ENCODE measurements around the gene TCF19. TPM values are rescaled to one million over a fixed set of nuclear protein-coding genes. Genes with fewer than 3 reads are reported as not detected.

Gene TCF19
- total RNA-seq (2022; extraction: Qiagen RNA extraction) = 13.3 to 15.2 TPM (median 14.2 TPM) in 5 replicates

GRCh38 chr6:31158140-31158862 is at the start of gene TCF19:
Gene TCF19 (plus strand): TSS chr6:31158589. CDS start chr6:31159470, 881 bp downstream.

GRCh38 chr6:31112478-31112877 is 45.9 kb upstream of the TCF19 start, which contains the start of gene C6orf15:
Gene C6orf15 (minus strand): TSS chr6:31112575. CDS start chr6:31112555, 20 bp downstream.

GRCh38 chr6:31114541-31114878 is 43.9 kb upstream of the TCF19 start, which contains the start of gene PSORS1C1:
Gene PSORS1C1 (plus strand): TSS chr6:31114800. CDS start chr6:31129633, 14,833 bp downstream.

GRCh38 chr6:31120151-31120915 is 38.1 kb upstream of the TCF19 start, which contains the start of gene CDSN:
Gene CDSN (minus strand): TSS chr6:31120446. CDS start chr6:31120419, 27 bp downstream.

GRCh38 chr6:31138982-31139381 is 19.4 kb upstream of the TCF19 start, which contains the start of gene PSORS1C2:
Gene PSORS1C2 (minus strand): TSS chr6:31139066. CDS start chr6:31139026, 40 bp downstream.

GRCh38 chr6:31157513-31158139 is 763 bp upstream of the TCF19 start, which contains the start of gene CCHCR1:
Gene CCHCR1 (minus strand): TSS chr6:31157802. CDS start chr6:31157600, 202 bp downstream.

GRCh38 chr6:31170600-31170881 is 12.2 kb downstream of the TCF19 start, which contains the start of gene POU5F1:
Gene POU5F1 (minus strand): TSS chr6:31170682. CDS start chr6:31170620, 62 bp downstream.

Other genes starting within 250 kb of the TCF19 start
- 14.1 to 15.9 TPM (median 15.6 TPM) in 5 replicates for gene VARS2, start 244.4 kb upstream of the TCF19 start, total RNA-seq (2022; extraction: Qiagen RNA extraction)
- gene SFTA2, start 226.4 kb upstream of the TCF19 start, total RNA-seq (2022; extraction: Qiagen RNA extraction) = 0.19 to 0.38 TPM (median 0.24 TPM) in 3 of 5 replicates, not detected in the others
- 0.09 to 0.17 TPM (median 0.10 TPM) in 5 replicates for gene MUCL3, start 217.6 kb upstream of the TCF19 start, total RNA-seq (2022; extraction: Qiagen RNA extraction)
- gene MUC21, start 174.9 kb upstream of the TCF19 start, total RNA-seq (2022; extraction: Qiagen RNA extraction) = 0.03 to 0.04 TPM in 2 of 5 replicates, not detected in the others
- gene MUC22, start 148.1 kb upstream of the TCF19 start, total RNA-seq (2022; extraction: Qiagen RNA extraction) = 0.01 to 0.03 TPM (median 0.02 TPM) in 5 replicates
- gene C6orf15, start 46.0 kb upstream of the TCF19 start, total RNA-seq (2022; extraction: Qiagen RNA extraction) = not detected in 5 replicates
- gene PSORS1C1, start 43.8 kb upstream of the TCF19 start, total RNA-seq (2022; extraction: Qiagen RNA extraction) = 4.1 to 5.9 TPM (median 4.6 TPM) in 5 replicates
- 0.03 to 0.06 TPM (median 0.05 TPM) in 4 of 5 replicates, not detected in the other for gene CDSN, start 38.1 kb upstream of the TCF19 start, total RNA-seq (2022; extraction: Qiagen RNA extraction)
- gene PSORS1C2, start 19.5 kb upstream of the TCF19 start, total RNA-seq (2022; extraction: Qiagen RNA extraction) = 0.08 TPM in 1 of 5 replicates, not detected in the others
- 6.0 to 8.3 TPM (median 7.1 TPM) in 5 replicates for gene CCHCR1, start 787 bp upstream of the TCF19 start, total RNA-seq (2022; extraction: Qiagen RNA extraction)
- gene POU5F1, start 12.1 kb downstream of the TCF19 start, total RNA-seq (2022; extraction: Qiagen RNA extraction) = 10.9 to 14.9 TPM (median 11.3 TPM) in 5 replicates
- 47.6 to 56.8 TPM (median 53.0 TPM) in 5 replicates for gene HLA-C, start 113.5 kb downstream of the TCF19 start, total RNA-seq (2022; extraction: Qiagen RNA extraction)
- 18.9 to 30.6 TPM (median 26.0 TPM) in 5 replicates for gene HLA-B, start 198.6 kb downstream of the TCF19 start, total RNA-seq (2022; extraction: Qiagen RNA extraction)
- 28.1 to 29.7 TPM (median 28.9 TPM) in 5 replicates for gene MICA, start 245.0 kb downstream of the TCF19 start, total RNA-seq (2022; extraction: Qiagen RNA extraction)

All from A549 treated with AZD2906 at 1 μM for 4 hours (cell line).